Loucy (cell line): ENCODE data around the gene POLG.

Experiments
- EZH2phosphoT487 ChIP-seq: fragments of 200-600 bp; IDR thresholded peaks from 2 replicates; pipeline ENCODE4 v1.6.1; 2018; ENCODE audit warnings: antibody characterized with exemption, mild to moderate bottlenecking, moderate library complexity, borderline replicate concordance
- TF ChIP-seq, protein P1 (sequence below): fragments of 200-600 bp; sonication (generic); conservative IDR thresholded peaks from 2 replicates; pipeline ENCODE4 v1.5.1; 2014; ENCODE audit warnings: mild to moderate bottlenecking, antibody characterized with exemption, low read length

DNA sequence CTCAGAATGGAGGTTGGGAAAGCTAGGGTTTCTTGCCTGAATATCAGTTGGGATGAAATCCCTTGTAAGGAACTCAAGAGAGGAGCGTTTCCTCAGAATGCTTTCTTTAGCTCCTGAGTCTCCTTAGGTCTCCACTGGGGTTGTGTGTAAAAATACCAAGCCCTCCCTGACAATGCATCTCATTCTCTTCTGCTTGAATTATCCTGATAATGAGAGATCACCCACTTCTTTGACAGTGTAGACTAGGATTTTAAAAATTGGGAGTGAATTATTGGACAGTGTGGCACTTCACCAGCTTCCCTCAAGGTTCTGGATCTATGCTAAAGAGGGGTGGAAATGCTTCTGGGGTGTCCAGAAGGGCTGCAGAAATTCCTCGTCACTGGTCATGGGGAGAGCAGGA, 41.8 kb upstream of the POLG start:
- TF ChIP-seq EZH2phosphoT487: no peak
- TF ChIP-seq, protein P1, sequence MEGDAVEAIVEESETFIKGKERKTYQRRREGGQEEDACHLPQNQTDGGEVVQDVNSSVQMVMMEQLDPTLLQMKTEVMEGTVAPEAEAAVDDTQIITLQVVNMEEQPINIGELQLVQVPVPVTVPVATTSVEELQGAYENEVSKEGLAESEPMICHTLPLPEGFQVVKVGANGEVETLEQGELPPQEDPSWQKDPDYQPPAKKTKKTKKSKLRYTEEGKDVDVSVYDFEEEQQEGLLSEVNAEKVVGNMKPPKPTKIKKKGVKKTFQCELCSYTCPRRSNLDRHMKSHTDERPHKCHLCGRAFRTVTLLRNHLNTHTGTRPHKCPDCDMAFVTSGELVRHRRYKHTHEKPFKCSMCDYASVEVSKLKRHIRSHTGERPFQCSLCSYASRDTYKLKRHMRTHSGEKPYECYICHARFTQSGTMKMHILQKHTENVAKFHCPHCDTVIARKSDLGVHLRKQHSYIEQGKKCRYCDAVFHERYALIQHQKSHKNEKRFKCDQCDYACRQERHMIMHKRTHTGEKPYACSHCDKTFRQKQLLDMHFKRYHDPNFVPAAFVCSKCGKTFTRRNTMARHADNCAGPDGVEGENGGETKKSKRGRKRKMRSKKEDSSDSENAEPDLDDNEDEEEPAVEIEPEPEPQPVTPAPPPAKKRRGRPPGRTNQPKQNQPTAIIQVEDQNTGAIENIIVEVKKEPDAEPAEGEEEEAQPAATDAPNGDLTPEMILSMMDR: no peak
